Omental fat pad (tissue), 4 donors: Measurements from ENCODE around the gene CNNM1. TPM values are rescaled to one million over a fixed set of nuclear protein-coding genes. Genes with fewer than 3 reads are reported as not detected.

ENCODE experiments used
- ATAC-seq: fragments of 150-250 bp; one replicate; pipeline ENCODE4 v1.9.1; 2016; ENCODE audit warnings: mild to moderate bottlenecking, moderate library complexity; ENCODE audit not compliant: low FRiP score
- DNase-seq: peaks from one replicate; pipeline ENCODE4 v3.0.0-alpha.2; 2019; ENCODE audit warnings: low spot score
- total RNA-seq, 4 donors: library from RNA; depleted of rRNA; stranded (reverse); fragments of >200 nt; gene quantifications; one replicate each; pipeline ENCODE4 v1.1.0, GENCODE V29; 2016
- TF ChIP-seq, protein P1 (sequence below), 3 donors: fragments of 450-650 bp; IDR thresholded peaks; one replicate each; pipeline ENCODE4 v1.5.1; 2016 to 2017; ENCODE audit warnings: antibody characterized with exemption in 3 of 3, mild to moderate bottlenecking in 3 of 3, moderate library complexity in 2 of 3

CNNM1 gene
- total RNA-seq, 4 donors from 2014 or later = 0.31 to 1.8 (median 0.53) TPM

GRCh38 chr10:99331207-99331803, 2.1 kb downstream of the CNNM1 start:
- TF ChIP-seq, protein P1, sequence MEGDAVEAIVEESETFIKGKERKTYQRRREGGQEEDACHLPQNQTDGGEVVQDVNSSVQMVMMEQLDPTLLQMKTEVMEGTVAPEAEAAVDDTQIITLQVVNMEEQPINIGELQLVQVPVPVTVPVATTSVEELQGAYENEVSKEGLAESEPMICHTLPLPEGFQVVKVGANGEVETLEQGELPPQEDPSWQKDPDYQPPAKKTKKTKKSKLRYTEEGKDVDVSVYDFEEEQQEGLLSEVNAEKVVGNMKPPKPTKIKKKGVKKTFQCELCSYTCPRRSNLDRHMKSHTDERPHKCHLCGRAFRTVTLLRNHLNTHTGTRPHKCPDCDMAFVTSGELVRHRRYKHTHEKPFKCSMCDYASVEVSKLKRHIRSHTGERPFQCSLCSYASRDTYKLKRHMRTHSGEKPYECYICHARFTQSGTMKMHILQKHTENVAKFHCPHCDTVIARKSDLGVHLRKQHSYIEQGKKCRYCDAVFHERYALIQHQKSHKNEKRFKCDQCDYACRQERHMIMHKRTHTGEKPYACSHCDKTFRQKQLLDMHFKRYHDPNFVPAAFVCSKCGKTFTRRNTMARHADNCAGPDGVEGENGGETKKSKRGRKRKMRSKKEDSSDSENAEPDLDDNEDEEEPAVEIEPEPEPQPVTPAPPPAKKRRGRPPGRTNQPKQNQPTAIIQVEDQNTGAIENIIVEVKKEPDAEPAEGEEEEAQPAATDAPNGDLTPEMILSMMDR (IDR thresholded peaks at IDR 0.05) = no peak
- no peak for ATAC-seq
- DNase-seq = no peak

DNA sequence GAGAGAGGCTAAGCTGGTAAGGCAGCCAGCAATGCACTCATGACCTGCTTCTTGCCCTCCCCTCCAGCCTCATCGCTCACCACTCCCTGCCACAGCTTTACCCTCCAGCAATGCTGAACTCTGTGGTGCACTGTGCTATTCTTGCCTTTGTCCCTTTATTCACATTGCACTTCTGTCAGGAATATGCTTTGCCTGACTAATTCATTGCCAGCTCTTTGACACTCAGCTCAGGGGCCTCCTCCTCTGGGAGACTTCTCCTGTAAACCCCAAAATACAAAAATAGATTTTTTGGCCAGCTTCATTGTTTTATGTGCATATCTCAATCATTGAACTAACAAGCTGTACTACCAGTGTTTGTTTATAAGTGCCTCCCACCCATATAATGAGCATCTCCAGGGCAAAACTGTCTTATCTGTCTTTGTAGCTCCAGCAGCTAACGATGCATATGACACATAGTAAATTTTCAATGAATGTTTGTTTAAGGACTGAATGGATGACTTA, 8.2 kb downstream of the CNNM1 start:
- ATAC-seq = no peak
- no peak for DNase-seq
- TF ChIP-seq, protein P1 (IDR thresholded peaks at IDR 0.05) = no peak

DNA sequence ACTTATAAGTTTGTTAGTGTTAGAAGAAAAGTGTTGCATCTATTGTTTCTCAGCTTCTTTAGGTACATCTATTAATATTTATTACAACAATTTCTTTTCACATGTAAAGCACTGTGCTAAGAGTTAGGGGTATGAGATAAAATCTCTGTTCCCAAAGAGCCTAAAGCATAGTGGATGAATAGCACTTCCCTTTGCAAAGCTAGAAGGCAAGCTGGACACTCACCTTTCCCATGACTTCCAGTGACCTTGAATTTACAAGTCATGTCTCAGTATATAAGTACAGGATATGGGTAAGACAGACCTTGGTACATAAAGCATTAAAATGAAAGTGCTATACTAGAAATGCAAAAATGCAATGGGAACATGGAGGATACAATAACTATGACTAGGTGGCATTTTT, 8.7 kb downstream of the CNNM1 start:
- ATAC-seq (no peak), DNase-seq (no peak)
- TF ChIP-seq, protein P1 (IDR thresholded peaks at IDR 0.05) = no peak

DNA sequence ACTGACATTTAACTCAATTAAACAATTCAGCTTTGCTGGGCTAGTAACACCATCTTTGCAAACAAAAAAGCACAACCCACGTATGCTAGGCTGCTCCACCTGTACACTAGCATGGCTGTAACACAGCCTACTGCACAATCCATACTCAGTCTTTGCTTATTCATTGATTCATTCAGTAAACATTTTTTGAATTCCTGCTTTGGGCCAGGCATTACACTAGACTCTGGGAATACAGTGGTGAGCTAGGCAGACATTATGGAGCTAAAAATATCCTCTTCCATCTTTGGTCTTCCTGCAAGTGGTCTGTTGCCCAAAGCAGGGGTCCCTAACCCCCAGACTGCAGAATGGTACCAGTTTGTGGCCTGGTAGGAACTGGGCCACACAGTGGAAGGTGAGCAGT, 9.9 kb downstream of the CNNM1 start:
- no peak for DNase-seq
- ATAC-seq = no peak
- TF ChIP-seq, protein P1 (IDR thresholded peaks at IDR 0.05) = no peak

DNA sequence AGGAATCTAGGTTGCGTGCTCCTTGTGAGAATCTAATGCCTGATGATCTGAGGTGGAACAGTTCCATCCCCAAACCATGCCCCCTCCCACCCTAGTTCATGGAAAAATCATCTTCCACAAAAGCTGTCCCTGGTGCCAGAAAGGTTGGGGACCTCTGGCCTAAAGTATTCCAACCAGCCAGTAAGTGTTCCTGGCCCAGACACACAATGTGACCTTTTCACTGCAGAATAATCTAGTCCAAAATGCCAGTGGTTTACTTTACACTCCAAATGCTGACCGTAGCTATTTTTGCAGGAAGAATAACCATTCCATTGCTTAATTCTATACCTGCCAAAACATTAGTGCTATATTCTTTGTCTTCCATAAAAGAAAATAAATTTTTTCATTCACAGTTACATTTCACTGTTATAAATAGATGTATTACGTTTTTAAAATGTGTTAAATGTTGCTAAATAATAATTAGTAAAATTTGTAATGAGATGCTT, 10.4 kb downstream of the CNNM1 start:
- TF ChIP-seq, protein P1 (IDR thresholded peaks at IDR 0.05) = no peak
- no peak for ATAC-seq
- no peak for DNase-seq

DNA sequence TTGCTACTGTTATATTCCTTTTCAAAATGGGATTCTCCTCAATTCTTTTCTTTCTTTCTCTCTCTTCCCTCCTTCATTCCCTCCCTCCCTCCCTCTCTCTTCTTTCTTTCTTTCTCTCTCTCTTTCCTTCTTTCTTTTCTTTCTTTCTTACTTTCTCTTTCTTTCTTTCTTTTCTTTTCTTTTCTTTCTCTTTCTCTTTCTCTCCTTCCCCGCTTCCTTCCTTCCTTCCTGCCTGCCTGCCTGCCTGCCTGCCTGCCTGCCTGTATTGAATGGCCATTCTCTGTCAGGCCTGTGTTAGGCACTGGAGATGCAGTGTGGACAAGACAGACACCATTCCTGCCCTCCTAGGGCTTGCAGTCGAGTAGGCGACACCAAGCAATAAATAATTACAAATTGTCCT, 11.5 kb downstream of the CNNM1 start:
- no peak for ATAC-seq
- TF ChIP-seq, protein P1 (IDR thresholded peaks at IDR 0.05) = no peak

DNA sequence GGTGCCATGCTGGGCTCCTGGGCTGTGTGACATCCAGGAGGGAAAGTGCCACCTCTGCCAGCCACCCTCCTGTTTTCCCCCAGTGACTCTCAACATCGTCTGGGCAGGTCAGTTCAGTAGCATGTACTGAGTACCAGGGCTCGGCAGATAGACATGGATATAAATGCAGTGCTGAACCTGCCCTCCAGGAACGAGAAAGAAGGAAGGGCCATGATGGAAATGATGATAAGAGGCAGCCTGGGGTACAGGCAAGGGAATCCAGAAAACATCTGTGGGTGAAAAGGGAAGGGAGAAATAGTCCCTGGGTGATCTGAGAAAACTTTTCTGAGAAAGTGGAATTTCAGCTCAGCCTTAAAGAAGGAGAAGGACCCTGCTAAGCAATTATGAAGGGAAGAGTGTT, 12.1 kb downstream of the CNNM1 start:
- DNase-seq (no peak), ATAC-seq (no peak)
- TF ChIP-seq, protein P1 (IDR thresholded peaks at IDR 0.05) = no peak

More for the DNA sequence above, 11.5 kb downstream of the CNNM1 start:
- no peak for DNase-seq
